Immature natural killer cell (primary cell): Measurements from ENCODE around the gene MRPL33. TPM values are rescaled to one million over a fixed set of nuclear protein-coding genes. Genes with fewer than 3 reads are reported as not detected.
A peak's percentile ranks its signal among the peaks of the same experiment; 100 is the strongest.
"Not testable (repeated sequence)": the region's sequence is repeated elsewhere in the genome, so short reads cannot be mapped to it uniquely, and the experiment has no call there.

Experiments used
- DNase-seq, 3 donors: peaks; one replicate each; pipeline ENCODE4 v3.0.0; 2022; ENCODE audit warnings: mixed read lengths in 1 of 3
- H3K27ac Mint-ChIP-seq, 6 donors: one replicate each; pipeline ENCODE4 v1.8.0; 2020; ENCODE audit warnings: mixed read lengths in 6 of 6, mild to moderate bottlenecking in 5 of 6, inconsistent platforms in 4 of 6, moderate library complexity in 3 of 6
- H3K27me3 Mint-ChIP-seq, 3 donors: one replicate each; pipeline ENCODE4 v1.8.0; 2020 to 2021; ENCODE audit warnings: low read depth in 3 of 3, mild to moderate bottlenecking in 3 of 3, mixed read lengths in 3 of 3, moderate library complexity in 3 of 3, inconsistent platforms in 1 of 3
- H3K36me3 Mint-ChIP-seq, 3 donors: one replicate each; pipeline ENCODE4 v1.8.0; 2020; ENCODE audit warnings: mixed read lengths in 3 of 3, inconsistent platforms in 2 of 3, mild to moderate bottlenecking in 2 of 3
- H3K4me1 Mint-ChIP-seq, 2 donors: one replicate each; pipeline ENCODE4 v1.8.0; 2020; ENCODE audit warnings: inconsistent platforms in 2 of 2, mild to moderate bottlenecking in 2 of 2, mixed read lengths in 2 of 2, moderate library complexity in 1 of 2
- H3K4me3 Mint-ChIP-seq, 5 donors: one replicate each; pipeline ENCODE4 v1.8.0; 2020; ENCODE audit warnings: mild to moderate bottlenecking in 5 of 5, mixed read lengths in 5 of 5, inconsistent platforms in 3 of 5, moderate library complexity in 3 of 5
- H3K9me3 Mint-ChIP-seq, 6 donors: one replicate each; pipeline ENCODE4 v1.8.0; 2020; ENCODE audit warnings: mild to moderate bottlenecking in 6 of 6, mixed read lengths in 6 of 6, inconsistent platforms in 4 of 6, moderate library complexity in 3 of 6
- polyA plus RNA-seq, 3 donors: library from polyadenylated mRNA; unstranded; fragments of 300-500 nt; fragmentation: Illumina TruSeq; gene quantifications; one replicate each; pipeline ENCODE4 v1.2.3, GENCODE V29; 2021

Gene MRPL33
- polyA plus RNA-seq, 3 donors from 2014 or later: 190 to 266 (median 238) TPM

GRCh38 chr2:27735263-27735904 lies 36.1 kb upstream of the MRPL33 start:
- no peaks in the 10 kb centered on the region for H3K9me3 Mint-ChIP-seq
- peaks cover 6% of the 10 kb centered on the region in 2 donors for H3K4me1 Mint-ChIP-seq
- H3K4me3 Mint-ChIP-seq: peak overlapping the region; percentile 56 to 81 (median 76)
- no peaks in the 10 kb centered on the region for H3K36me3 Mint-ChIP-seq
- peaks cover 0 to 4% (median 3%) of the 10 kb centered on the region in 3 donors for H3K27me3 Mint-ChIP-seq
- peak overlapping the region in 1 of 6 donors; percentile 41 for H3K27ac Mint-ChIP-seq
- DNase-seq: peak; percentile 20 to 34 (median 21)

- Mint-ChIP-seq H3K9me3 (no peaks in the 10 kb centered on the region), H3K27me3 (peaks cover 0 to 4% (median 3%) of the 10 kb centered on the region in 3 donors), H3K27ac (no peak overlapping the region), H3K4me3 (peak overlapping the region; percentile 9 to 57 (median 40)), H3K4me1 (peaks cover 6% of the 10 kb centered on the region in 2 donors), H3K36me3 (no peaks in the 10 kb centered on the region)
- no peak for DNase-seq
Observed at GRCh38 chr2:27736031-27736889, 35.3 kb upstream of the MRPL33 start.

- Mint-ChIP-seq H3K9me3 (no peaks in the 10 kb centered on the region), H3K36me3 (no peaks in the 10 kb centered on the region), H3K27me3 (peaks cover 0 to 4% (median 3%) of the 10 kb centered on the region in 3 donors), H3K4me3 (peak overlapping the region in 4 of 5 donors; percentile 21 to 40 (median 38)), H3K27ac (peak overlapping the region in 1 of 6 donors; percentile 36), H3K4me1 (peaks cover 6% of the 10 kb centered on the region in 2 donors)
- DNase-seq: no peak
Observed at GRCh38 chr2:27736890-27737204, 34.7 kb upstream of the MRPL33 start.

GRCh38 chr2:27737676-27738348 lies 33.7 kb upstream of the MRPL33 start:
- no peaks in the 10 kb centered on the region for H3K36me3 Mint-ChIP-seq
- H3K27ac Mint-ChIP-seq: no peak overlapping the region
- peaks cover 0 to 5% (median 4%) of the 10 kb centered on the region in 3 donors for H3K27me3 Mint-ChIP-seq
- H3K4me1 Mint-ChIP-seq: peaks cover 6% of the 10 kb centered on the region in 2 donors
- no peaks in the 10 kb centered on the region for H3K9me3 Mint-ChIP-seq
- no peak for DNase-seq
- no peak overlapping the region for H3K4me3 Mint-ChIP-seq

DNA sequence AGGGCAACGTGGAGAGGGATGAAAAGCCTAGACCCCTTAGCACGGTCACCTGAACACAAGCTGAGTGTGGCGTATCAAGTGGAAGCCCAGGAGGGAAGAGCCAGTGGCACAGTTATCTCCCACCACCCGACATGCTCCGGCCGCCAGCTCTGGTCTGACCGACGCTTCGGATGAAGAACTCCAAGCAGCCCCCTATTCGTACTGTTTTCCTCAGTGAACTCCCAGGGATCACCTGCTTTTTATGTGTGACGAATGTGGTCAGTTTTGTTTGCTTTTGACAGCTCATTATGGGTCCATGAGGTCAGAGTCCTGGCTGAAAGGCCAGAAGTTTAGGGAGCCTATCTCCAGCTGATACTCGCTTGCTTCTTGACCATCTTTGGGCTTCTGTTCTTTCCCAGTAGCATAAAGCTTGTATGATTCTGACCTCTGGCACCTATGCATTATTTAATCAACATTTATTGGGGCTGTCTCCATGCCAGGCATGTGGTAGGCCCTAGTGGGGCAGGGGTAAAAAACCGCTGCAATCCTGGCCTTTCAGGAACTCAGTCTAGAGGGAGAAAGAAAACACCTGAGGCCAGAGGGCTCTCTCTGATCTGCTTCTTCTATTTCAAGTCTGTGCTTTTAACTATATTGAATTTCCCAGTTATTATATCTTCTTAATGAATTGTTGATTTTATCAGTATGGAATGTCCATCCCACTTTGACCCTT lies 33.0 kb upstream of the MRPL33 start:
- Mint-ChIP-seq H3K27me3 (peaks cover 0 to 5% (median 2%) of the 10 kb centered on the region in 3 donors), H3K9me3 (no peaks in the 10 kb centered on the region), H3K36me3 (no peaks in the 10 kb centered on the region), H3K27ac (no peak overlapping the region), H3K4me3 (no peak overlapping the region), H3K4me1 (peaks cover 6% of the 10 kb centered on the region in 2 donors)
- no peak for DNase-seq

DNA sequence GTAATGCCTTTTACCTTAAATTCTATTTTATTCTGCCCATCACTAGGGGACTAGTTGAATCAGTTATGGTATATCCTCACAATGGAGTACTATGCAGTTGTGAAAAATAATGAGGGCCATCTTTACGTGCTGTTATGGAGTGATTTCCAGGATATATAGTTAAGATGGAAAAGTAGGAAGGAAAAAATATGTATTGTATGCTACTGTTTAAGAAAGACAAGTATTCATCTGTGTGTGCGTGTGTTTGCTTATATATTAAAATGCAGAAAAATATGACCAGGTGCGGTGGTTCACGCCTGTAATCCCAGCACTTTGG lies 32.5 kb upstream of the MRPL33 start:
- Mint-ChIP-seq H3K4me1 (peaks cover 6% of the 10 kb centered on the region in 2 donors), H3K4me3 (no peak overlapping the region), H3K36me3 (no peaks in the 10 kb centered on the region), H3K27ac (no peak overlapping the region), H3K27me3 (peaks cover 0 to 5% (median 2%) of the 10 kb centered on the region in 3 donors), H3K9me3 (no peaks in the 10 kb centered on the region)
- DNase-seq: no peak

DNA sequence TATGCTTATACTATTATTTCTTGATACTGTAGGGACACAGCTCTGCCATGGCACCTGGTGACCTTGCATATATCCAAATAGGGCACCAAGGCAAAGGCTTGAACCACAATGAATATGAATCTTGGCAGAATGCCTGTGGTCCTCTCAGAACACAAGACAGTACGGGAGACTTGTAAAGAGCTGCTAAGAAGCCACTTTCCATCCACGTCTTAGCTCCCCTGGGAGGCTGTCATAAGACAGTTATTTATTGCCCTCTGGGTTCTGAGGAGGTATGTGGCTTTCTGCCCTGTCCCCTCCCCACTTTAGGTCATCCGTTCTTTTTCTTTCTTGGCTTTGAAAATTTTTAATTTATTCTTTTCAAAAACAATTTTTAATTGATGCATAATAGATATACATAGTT lies 29.8 kb upstream of the MRPL33 start:
- Mint-ChIP-seq H3K4me3 (no peak overlapping the region), H3K4me1 (no peaks in the 10 kb centered on the region), H3K27me3 (peaks cover 0 to 5% (median 2%) of the 10 kb centered on the region in 3 donors), H3K36me3 (no peaks in the 10 kb centered on the region), H3K27ac (no peak overlapping the region), H3K9me3 (no peaks in the 10 kb centered on the region)
- DNase-seq: no peak

- no peak overlapping the region for H3K27ac Mint-ChIP-seq
- H3K4me3 Mint-ChIP-seq: no peak overlapping the region
- H3K36me3 Mint-ChIP-seq: no peaks in the 10 kb centered on the region
- no peak for DNase-seq
- H3K4me1 Mint-ChIP-seq: no peaks in the 10 kb centered on the region
- H3K27me3 Mint-ChIP-seq: peaks cover 0 to 5% (median 4%) of the 10 kb centered on the region in 3 donors
- no peaks in the 10 kb centered on the region for H3K9me3 Mint-ChIP-seq
Observed at GRCh38 chr2:27742571-27742970, 28.9 kb upstream of the MRPL33 start.

DNA sequence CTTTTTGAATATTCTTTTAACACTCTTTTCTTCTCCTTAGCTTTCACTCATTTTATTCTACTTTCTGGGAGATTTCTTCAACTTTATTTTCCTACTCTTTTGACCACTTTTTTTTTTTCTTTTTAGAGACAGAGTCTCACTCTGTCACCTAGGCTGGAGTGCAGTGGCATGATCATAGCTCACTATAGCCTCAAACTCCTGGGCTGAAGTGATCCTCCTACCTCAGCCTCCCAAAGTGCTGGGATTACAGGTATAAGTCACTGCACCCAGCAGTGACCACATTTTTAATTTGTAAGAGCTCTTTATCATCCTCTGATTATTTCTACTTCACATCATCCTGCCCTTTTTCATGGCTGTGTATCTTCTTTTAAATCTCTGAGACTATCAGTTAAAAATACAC lies 26.0 kb upstream of the MRPL33 start:
- not testable (repeated sequence) for H3K27me3 Mint-ChIP-seq, H3K27ac Mint-ChIP-seq, H3K36me3 Mint-ChIP-seq

GRCh38 chr2:27746325-27746724 lies 25.2 kb upstream of the MRPL33 start:
- peaks cover 0 to 9% (median 5%) of the 10 kb centered on the region in 3 donors for H3K27me3 Mint-ChIP-seq
- no peaks in the 10 kb centered on the region for H3K36me3 Mint-ChIP-seq
- H3K27ac Mint-ChIP-seq: no peak overlapping the region
- DNase-seq: no peak
- H3K4me3 Mint-ChIP-seq: no peak overlapping the region
- peaks cover 3 to 8% (median 7%) of the 10 kb centered on the region in 6 donors for H3K9me3 Mint-ChIP-seq
- no peaks in the 10 kb centered on the region for H3K4me1 Mint-ChIP-seq

More for the DNA sequence above, 26.0 kb upstream of the MRPL33 start:
- not testable (repeated sequence) for DNase-seq, H3K4me3 Mint-ChIP-seq, H3K9me3 Mint-ChIP-seq, H3K4me1 Mint-ChIP-seq

- H3K4me1 Mint-ChIP-seq: no peaks in the 10 kb centered on the region
- no peak overlapping the region for H3K27ac Mint-ChIP-seq
- H3K9me3 Mint-ChIP-seq: peaks cover 3 to 8% (median 7%) of the 10 kb centered on the region in 6 donors
- no peak for DNase-seq
- no peaks in the 10 kb centered on the region for H3K36me3 Mint-ChIP-seq
- H3K4me3 Mint-ChIP-seq: no peak overlapping the region
- peaks cover 0 to 13% (median 4%) of the 10 kb centered on the region in 3 donors for H3K27me3 Mint-ChIP-seq
Observed at GRCh38 chr2:27747827-27748352, 23.6 kb upstream of the MRPL33 start.

GRCh38 chr2:27748803-27749554 lies 22.5 kb upstream of the MRPL33 start:
- peaks cover 2 to 13% (median 7%) of the 10 kb centered on the region in 3 donors for H3K27me3 Mint-ChIP-seq
- H3K4me3 Mint-ChIP-seq, DNase-seq, H3K36me3 Mint-ChIP-seq, H3K4me1 Mint-ChIP-seq, H3K9me3 Mint-ChIP-seq, H3K27ac Mint-ChIP-seq: not testable (repeated sequence)

GRCh38 chr2:27751377-27751776 lies 20.1 kb upstream of the MRPL33 start:
- Mint-ChIP-seq H3K4me3 (no peak overlapping the region), H3K9me3 (peaks cover 3 to 8% (median 7%) of the 10 kb centered on the region in 6 donors), H3K36me3 (no peaks in the 10 kb centered on the region), H3K27ac (no peak overlapping the region), H3K4me1 (no peaks in the 10 kb centered on the region), H3K27me3 (peaks cover 3 to 13% (median 7%) of the 10 kb centered on the region in 3 donors)
- DNase-seq: no peak
